GM10266 (cell line): ENCODE measurements around the gene RBMS3.

Experiments used
- DNase-seq: peaks from one replicate; pipeline ENCODE4 v3.0.0; 2012; ENCODE audit errors: extremely low spot score
- CTCF ChIP-seq: IDR thresholded peaks from 2 replicates; pipeline ENCODE4 v1.5.1; 2012; ENCODE audit warnings: mild to moderate bottlenecking, low read depth; ENCODE audit not compliant: control insufficient read depth, insufficient read depth; ENCODE audit errors: missing control alignments

RBMS3 gene

DNA sequence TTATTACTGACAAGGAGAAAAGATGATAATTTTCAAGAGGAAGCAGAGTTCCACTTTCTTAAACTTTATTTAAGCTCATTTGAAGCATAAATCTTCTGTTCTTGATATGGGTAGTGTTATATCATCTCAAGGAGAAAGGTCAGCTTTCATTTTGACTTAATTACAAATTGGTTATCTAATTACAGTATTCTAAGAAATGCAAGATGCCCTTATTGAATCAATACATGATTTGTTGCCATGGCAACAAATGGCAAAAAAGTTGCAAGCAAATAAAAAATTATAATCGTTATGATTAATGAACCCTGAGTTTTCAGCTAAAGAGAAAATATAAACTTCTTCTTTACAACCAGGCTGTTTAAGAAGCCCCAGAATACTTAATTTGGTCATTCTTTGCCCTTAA is 622.7 kb downstream of the RBMS3 start:
- DNase-seq, result no peak
- TF ChIP-seq CTCF, result no peak

DNA sequence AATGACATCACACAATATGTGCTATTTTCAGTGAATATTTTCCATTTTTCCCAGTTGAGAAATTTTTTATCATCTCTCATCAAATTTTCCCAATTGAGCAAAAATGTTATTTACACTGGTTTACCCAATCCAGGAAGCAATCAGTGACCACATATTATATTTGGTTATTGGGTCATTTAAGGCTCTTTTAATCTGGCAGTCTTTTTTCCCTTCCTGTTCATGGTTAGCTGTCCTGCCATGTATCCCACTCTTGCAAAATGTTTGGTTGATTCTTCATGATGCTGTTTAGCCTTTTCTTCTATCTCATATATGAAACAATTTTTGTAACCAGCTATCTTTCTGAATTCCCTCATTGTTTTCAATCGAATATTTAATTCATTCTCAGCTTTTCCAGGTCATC is 626.0 kb downstream of the RBMS3 start:
- no peak for TF ChIP-seq CTCF
- no peak for DNase-seq

DNA sequence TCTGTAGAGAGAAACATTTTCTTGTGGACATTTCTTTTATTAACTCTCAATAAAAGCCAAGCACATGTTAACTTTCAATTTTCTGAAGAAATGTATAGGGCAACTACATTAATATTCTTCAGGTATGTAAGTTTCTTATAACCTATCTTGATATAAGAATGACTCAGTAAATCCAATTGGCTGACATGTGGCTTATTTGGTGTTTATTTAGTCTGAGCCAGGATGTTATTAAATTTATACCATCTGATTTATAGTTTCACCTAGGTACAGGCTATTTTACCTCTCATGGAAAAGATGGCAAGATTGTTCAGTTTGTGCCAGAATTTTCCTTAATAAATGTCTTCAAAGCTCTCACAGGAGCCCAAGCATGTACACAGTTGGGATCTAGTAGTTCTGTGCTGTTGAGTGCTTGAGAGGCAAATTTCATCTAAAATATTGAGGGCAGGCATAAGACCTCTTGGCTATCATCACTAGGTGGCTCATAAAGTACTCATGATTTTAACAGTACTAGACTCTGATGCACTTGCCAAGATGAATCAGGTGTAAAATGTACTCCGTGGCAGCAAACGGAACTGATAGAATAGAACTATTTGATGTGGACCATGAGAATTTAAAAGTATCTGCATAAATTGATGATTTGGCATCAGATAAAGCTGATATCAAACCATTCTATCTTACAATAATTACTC is 631.9 kb downstream of the RBMS3 start:
- DNase-seq, result no peak
- TF ChIP-seq CTCF, result no peak

GRCh38 chr3:29914861-29915524 is 634.1 kb downstream of the RBMS3 start:
- no peak for DNase-seq
- TF ChIP-seq CTCF, result no peak

DNA sequence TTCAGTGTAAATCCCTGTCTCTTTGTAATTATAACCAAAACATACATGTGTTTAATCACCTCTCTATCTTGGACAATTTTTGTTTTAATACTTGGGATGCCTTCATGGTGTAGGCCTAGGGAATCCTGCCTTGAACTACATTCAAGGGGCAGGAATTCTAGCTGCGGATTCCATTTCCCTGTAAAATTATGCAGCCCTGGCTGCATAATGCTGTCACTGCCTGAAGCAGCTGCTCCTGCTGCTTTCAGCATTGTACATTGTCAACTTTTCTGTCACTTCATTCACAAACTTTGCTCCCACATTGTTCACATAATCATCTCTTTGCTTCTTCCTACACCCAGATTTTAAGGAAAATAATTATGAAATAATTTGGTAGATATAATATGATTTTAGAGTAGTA is 638.7 kb downstream of the RBMS3 start:
- no peak for TF ChIP-seq CTCF
- DNase-seq, result no peak

DNA sequence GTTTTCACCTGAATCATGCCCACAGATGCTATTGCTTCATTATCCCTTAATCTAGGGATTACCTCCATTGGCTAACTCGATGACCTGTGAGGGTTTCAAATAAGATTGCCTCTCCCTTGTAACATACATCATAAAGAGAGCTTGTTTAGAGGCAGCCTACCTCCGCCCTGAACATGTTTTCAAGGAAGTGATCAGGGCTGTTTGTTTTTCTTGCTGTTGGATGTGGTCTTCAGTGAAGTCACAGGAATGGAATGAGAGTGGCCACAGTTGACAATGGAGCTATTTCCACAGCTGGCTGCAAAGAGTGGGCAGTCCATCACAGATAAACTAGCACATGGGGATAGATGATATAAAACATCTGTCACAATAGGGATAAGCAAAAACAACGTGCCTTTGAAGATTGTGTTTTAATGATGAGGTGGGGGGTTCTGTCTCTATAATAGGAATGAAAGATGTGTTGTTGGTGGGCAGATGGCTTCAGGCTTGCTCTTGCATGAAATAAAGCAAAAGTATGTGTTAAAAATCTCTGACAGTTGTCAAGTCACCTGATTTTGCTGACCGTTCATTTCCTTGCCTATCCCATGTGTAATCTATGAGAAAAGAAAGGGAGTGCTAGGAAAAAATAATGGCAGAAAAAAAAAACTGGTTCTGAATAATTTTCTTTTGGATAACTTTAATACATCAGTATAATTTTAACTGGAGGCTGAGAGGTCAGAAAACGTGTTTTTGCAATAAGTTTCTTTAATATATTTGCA is 642.3 kb downstream of the RBMS3 start:
- DNase-seq, result no peak
- no peak for TF ChIP-seq CTCF
